Measurements from ENCODE around the gene TMTC2. TPM values are rescaled to one million over a fixed set of nuclear protein-coding genes. Genes with fewer than 3 reads are reported as not detected.
"Not testable (repeated sequence)": the region's sequence is repeated elsewhere in the genome, so short reads cannot be mapped to it uniquely, and the experiment has no call there.

Gene TMTC2
- total RNA-seq, 2 donors from 2014 or later: 2.9 to 3.2 TPM

DNA sequence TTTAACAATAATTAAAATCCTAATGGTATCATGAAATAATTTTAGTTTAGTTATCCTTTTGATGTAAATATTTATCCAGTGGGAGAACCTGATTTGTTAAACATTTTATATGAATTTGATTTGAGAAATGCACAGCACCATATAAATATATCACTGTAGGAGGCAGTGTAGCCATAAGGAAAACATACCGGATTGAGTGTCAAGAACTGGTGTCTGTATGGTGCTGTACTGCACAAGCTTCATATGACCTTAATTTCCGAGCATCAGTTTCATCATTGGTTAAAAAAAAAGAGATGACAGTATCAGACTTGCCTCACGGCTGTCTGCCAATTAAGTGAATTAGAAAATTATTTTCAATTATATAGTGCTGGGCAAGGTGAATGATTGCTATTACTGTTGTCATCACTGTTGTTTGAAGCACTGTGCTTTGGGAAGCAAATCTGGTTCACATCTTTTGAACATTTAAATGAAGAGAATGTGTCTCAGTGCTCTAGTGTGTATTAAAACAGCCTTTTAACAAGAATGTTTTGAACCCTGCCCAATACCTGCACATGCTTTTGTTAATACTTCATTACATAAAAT lies 72.1 kb downstream of the TMTC2 start:
- H3K4me1 ChIP-seq: peaks cover 0 to 7% of the 10 kb centered on the region in 2 donors
- TF ChIP-seq, protein P1, sequence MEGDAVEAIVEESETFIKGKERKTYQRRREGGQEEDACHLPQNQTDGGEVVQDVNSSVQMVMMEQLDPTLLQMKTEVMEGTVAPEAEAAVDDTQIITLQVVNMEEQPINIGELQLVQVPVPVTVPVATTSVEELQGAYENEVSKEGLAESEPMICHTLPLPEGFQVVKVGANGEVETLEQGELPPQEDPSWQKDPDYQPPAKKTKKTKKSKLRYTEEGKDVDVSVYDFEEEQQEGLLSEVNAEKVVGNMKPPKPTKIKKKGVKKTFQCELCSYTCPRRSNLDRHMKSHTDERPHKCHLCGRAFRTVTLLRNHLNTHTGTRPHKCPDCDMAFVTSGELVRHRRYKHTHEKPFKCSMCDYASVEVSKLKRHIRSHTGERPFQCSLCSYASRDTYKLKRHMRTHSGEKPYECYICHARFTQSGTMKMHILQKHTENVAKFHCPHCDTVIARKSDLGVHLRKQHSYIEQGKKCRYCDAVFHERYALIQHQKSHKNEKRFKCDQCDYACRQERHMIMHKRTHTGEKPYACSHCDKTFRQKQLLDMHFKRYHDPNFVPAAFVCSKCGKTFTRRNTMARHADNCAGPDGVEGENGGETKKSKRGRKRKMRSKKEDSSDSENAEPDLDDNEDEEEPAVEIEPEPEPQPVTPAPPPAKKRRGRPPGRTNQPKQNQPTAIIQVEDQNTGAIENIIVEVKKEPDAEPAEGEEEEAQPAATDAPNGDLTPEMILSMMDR (IDR thresholded peaks at IDR 0.05): no peak
- H3K27me3 ChIP-seq: no peaks in the 10 kb centered on the region
- no peak for DNase-seq (ENCODE audit: low spot score)
- no peaks in the 10 kb centered on the region for H3K9me3 ChIP-seq
- H3K4me3 ChIP-seq: no peak overlapping the region
- no peaks in the 10 kb centered on the region for H3K36me3 ChIP-seq
- no peak overlapping the region for H3K27ac ChIP-seq

DNA sequence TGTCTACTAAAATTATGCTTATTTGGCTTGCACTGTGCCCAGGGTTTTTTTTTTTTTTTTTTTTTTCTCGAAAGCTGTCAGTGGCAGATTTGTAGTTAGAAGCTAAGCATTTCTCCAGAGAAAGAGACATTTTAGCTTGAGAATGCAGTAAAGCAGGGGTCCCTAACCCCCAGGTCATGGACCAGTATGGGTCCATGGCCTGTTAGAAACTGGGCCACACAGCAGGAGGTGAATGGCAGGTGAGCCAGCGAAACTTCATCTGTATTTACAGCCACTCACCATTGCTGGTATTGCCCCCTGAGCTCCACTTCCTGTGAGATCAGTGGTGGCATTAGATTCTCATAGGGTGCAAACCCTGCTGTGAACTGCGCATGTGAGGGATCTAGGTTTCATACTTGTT lies 73.7 kb downstream of the TMTC2 start:
- Histone ChIP-seq H3K27me3 (no peaks in the 10 kb centered on the region), H3K27ac (no peak overlapping the region), H3K4me1 (peaks cover 0 to 7% of the 10 kb centered on the region in 2 donors), H3K36me3 (no peaks in the 10 kb centered on the region), H3K4me3 (no peak overlapping the region), H3K9me3 (no peaks in the 10 kb centered on the region)
- DNase-seq (ENCODE audit: low spot score): no peak
- TF ChIP-seq, protein P1 (IDR thresholded peaks at IDR 0.05): no peak

DNA sequence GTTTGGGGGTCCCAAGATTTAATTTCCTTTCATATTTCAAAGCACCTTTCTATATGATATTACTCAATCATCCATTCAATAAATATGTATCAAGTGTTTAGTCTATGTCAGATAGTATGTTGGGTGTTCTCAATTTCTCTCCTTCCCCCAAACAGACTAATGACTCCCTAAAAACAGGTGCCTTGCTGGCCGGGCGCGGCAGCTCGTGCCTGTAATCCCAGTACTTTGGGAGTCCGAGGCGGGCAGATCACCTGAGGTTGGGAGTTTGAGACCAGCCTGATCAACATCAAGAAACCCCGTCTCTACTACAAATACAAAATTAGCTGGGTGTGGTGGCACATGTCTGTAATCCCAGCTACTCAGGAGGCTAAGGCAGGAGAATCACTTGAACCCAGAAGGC lies 78.5 kb downstream of the TMTC2 start:
- not testable (repeated sequence) for H3K4me3 ChIP-seq; H3K27ac ChIP-seq; DNase-seq (ENCODE audit: low spot score); H3K27me3 ChIP-seq; H3K36me3 ChIP-seq; H3K4me1 ChIP-seq; H3K9me3 ChIP-seq

DNA sequence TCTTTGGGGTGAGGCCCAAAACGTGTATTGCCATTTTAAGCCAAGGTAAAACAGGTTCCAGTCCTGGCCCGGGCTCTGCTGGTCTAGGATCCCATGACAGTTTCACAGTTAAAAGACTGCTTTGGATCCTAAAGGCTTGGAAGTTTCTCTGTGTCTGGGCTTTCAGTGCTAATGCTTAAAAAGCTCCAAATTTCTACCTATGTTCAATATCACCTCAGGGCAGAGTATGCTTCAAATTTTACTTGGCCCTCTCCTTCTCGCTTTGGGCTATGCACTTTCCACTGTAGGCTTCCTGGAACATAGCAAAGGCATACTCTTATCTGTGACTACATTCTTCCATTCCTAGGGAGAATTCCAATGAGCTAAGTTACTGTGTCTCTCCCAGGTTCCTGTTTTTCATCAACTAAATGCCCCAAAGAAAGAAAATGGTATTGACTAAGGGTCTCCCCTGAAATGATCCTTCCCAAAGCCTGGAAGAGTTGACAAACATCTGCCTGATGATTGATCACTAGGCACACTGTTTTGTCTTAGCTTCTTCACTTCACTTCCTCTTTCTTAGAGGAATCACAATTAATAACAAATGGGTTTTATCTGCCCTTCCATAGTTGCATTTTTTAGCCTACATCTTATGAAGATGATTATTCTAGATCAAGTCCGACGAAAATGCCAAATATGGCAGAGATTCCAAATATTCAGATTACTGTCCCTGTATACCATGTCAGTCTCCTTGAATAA lies 79.4 kb downstream of the TMTC2 start:
- no peaks in the 10 kb centered on the region for H3K9me3 ChIP-seq
- H3K4me1 ChIP-seq: no peaks in the 10 kb centered on the region
- TF ChIP-seq, protein P1 (IDR thresholded peaks at IDR 0.05): no peak
- no peaks in the 10 kb centered on the region for H3K36me3 ChIP-seq
- no peaks in the 10 kb centered on the region for H3K27me3 ChIP-seq
- no peak for DNase-seq (ENCODE audit: low spot score)
- no peak overlapping the region for H3K27ac ChIP-seq
- H3K4me3 ChIP-seq: no peak overlapping the region

DNA sequence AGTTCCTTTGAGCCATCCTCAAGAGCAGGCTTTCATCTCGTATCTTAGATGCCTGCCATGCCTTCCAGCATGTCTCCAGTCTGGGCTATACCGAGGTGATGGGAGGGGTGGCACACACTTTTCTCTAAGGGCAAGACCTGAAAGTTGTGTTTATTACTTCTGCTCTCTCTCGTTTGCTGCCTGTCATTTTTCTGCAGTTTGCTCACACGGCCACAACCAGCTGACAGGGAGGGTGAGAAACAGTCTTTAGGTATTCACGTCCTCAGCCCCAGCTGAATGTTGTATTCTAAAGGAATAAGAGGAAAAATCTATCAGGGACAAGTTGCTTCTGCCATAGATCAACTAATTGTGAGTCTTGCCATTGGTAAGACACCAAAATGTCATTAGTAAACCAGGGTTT lies 88.0 kb downstream of the TMTC2 start:
- TF ChIP-seq, protein P1 (IDR thresholded peaks at IDR 0.05): no peak
- H3K27ac ChIP-seq: no peak overlapping the region
- no peaks in the 10 kb centered on the region for H3K36me3 ChIP-seq

DNA sequence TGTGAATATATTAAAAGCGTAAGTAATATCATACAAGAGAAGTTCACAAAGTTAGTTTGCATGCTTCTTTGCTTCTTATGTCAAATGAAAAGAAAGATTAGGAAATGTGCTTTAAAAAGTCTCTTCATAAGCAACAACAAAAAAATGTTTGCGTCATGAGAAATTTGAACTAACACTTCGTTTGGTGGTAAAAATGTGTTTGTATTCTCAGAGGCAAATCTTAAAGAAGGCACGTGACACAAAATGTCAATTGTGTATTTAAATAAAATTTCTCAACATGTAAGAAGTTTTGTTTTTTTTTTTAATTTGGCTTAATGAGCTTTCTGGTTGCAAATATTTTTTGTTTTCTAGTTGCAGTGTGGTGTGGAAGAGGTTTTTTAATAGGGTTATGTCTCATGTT lies 93.8 kb downstream of the TMTC2 start:
- Histone ChIP-seq H3K9me3 (no peaks in the 10 kb centered on the region), H3K27ac (no peak overlapping the region), H3K4me3 (no peak overlapping the region), H3K4me1 (no peaks in the 10 kb centered on the region), H3K27me3 (no peaks in the 10 kb centered on the region), H3K36me3 (no peaks in the 10 kb centered on the region)
- TF ChIP-seq, protein P1 (IDR thresholded peaks at IDR 0.05): no peak
- no peak for DNase-seq (ENCODE audit: low spot score)

More for the DNA sequence above, 88.0 kb downstream of the TMTC2 start:
- no peaks in the 10 kb centered on the region for H3K27me3 ChIP-seq
- H3K4me3 ChIP-seq: no peak overlapping the region
- no peaks in the 10 kb centered on the region for H3K9me3 ChIP-seq
- H3K4me1 ChIP-seq: no peaks in the 10 kb centered on the region
- no peak for DNase-seq (ENCODE audit: low spot score)
